Stomach (tissue), 4 donors: ENCODE data around the gene RCAN2.

Source experiments
- EP300 ChIP-seq: sonication (generic); formaldehyde crosslinking; IDR thresholded peaks from one replicate; pipeline ENCODE4 v1.6.1; 2017; ENCODE audit warnings: antibody characterized with exemption
- POLR2A ChIP-seq, 4 donors: fragments of 450-650 bp; IDR thresholded peaks; one replicate each; pipeline ENCODE4 v1.6.1; 2016; ENCODE audit warnings: antibody characterized with exemption in 4 of 4, control low read depth in 2 of 4, mild to moderate bottlenecking in 1 of 4, moderate library complexity in 1 of 4
- POLR2AphosphoS5 ChIP-seq, 3 donors: sonication (generic); formaldehyde crosslinking; IDR thresholded peaks; one replicate each; pipeline ENCODE4 v1.6.1; 2016; ENCODE audit warnings: antibody characterized with exemption in 3 of 3
- TF ChIP-seq, protein P1 (sequence below), 7 experiments: fragments of 450-650 bp in 4 of 7; fragments of 200-600 bp in 3 of 7; sonication (generic) in 3 of 7; IDR thresholded peaks; one replicate each; pipeline ENCODE4 v1.5.1; 2016 to 2019; ENCODE audit warnings: antibody characterized with exemption in 7 of 7, control low read depth in 2 of 7, mild to moderate bottlenecking in 1 of 7

DNA sequence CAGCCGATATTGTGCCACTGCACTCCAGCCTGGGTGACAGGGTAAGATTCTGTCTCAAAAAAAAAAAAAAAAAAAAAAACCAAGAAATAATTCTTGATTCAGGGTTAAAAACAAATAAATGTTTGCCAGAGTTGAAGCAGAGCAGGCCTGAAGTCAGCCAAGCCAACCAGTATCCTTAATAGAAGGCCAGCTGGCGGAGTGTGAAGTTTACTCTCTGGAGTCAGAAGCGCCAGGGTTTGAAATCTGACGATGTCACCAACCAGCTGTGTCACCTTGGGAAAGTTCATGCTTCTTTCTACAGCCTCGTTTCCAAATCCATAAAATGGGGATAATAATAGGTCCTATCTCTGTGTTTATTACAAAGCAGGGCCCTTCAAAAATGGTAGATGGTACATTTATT is 247.5 kb downstream of the RCAN2 start:
- TF ChIP-seq, protein P1, sequence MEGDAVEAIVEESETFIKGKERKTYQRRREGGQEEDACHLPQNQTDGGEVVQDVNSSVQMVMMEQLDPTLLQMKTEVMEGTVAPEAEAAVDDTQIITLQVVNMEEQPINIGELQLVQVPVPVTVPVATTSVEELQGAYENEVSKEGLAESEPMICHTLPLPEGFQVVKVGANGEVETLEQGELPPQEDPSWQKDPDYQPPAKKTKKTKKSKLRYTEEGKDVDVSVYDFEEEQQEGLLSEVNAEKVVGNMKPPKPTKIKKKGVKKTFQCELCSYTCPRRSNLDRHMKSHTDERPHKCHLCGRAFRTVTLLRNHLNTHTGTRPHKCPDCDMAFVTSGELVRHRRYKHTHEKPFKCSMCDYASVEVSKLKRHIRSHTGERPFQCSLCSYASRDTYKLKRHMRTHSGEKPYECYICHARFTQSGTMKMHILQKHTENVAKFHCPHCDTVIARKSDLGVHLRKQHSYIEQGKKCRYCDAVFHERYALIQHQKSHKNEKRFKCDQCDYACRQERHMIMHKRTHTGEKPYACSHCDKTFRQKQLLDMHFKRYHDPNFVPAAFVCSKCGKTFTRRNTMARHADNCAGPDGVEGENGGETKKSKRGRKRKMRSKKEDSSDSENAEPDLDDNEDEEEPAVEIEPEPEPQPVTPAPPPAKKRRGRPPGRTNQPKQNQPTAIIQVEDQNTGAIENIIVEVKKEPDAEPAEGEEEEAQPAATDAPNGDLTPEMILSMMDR (IDR thresholded peaks at IDR 0.05), result no peak
- TF ChIP-seq POLR2A (IDR thresholded peaks at IDR 0.05), result no peak
- no peak for TF ChIP-seq EP300
- TF ChIP-seq POLR2AphosphoS5 (IDR thresholded peaks at IDR 0.05), result no peak
